ENCODE data around the gene LRRC34. TPM values are rescaled to one million over a fixed set of nuclear protein-coding genes. Genes with fewer than 3 reads are reported as not detected.

The LRRC34 gene
- total and polyA plus RNA-seq, 2 experiments from 2014 or later, result 0.50 to 0.97 TPM

- no peaks in the 10 kb centered on the region for H3K27me3 ChIP-seq
- H4K20me1 ChIP-seq (ENCODE audit: insufficient read depth, poor library complexity, severe bottlenecking), result no peaks in the 10 kb centered on the region
- H3K9me2 ChIP-seq (replicated peaks; ENCODE audit: insufficient read depth), result no peaks in the 10 kb centered on the region
- H3K27ac ChIP-seq, result no peak overlapping the region
- no peak for DNase-seq (ENCODE audit: low spot score)
- H3K36me3 ChIP-seq (replicated peaks; ENCODE audit: insufficient read depth, low read depth), result no peaks in the 10 kb centered on the region
- WGBS (ENCODE audit: low lambda C conversion rate, missing lambda C conversion rate), result 61% methylated on average over 2 of the region's 2 CpGs
- TF ChIP-seq CTCF (IDR thresholded peaks at IDR 0.05; ENCODE audit: poor library complexity) (no peak), EZH2 (IDR thresholded peaks at IDR 0.05; ENCODE audit: borderline replicate concordance) (no peak), EZH2phosphoT487 (IDR thresholded peaks at IDR 0.05; ENCODE audit: low read depth, severe bottlenecking, unreplicated experiment) (no peak)
- no peak overlapping the region for H3K4me3 ChIP-seq
- H2AFZ ChIP-seq, result no peak overlapping the region
- no peak overlapping the region for H3K4me2 ChIP-seq
- no peaks in the 10 kb centered on the region for H3K79me2 ChIP-seq
- H3K9me3 ChIP-seq (ENCODE audit: low read depth), result no peaks in the 10 kb centered on the region
- peaks cover 7% of the 10 kb centered on the region for H3K4me1 ChIP-seq (ENCODE audit: insufficient read depth)
These were observed 3.4 kb downstream of the LRRC34 start for GRCh38 chr3:169809230-169809795.

GRCh38 chr3:169804681-169805080 is 8.0 kb downstream of the LRRC34 start:
- Histone ChIP-seq H3K27me3 (no peaks in the 10 kb centered on the region), H3K9me2 (replicated peaks; ENCODE audit: insufficient read depth) (no peaks in the 10 kb centered on the region), H3K79me2 (no peaks in the 10 kb centered on the region), H3K4me1 (ENCODE audit: insufficient read depth) (no peaks in the 10 kb centered on the region), H3K27ac (no peak overlapping the region), H3K36me3 (replicated peaks; ENCODE audit: insufficient read depth, low read depth) (no peaks in the 10 kb centered on the region), H3K9me3 (ENCODE audit: low read depth) (no peaks in the 10 kb centered on the region), H3K4me2 (no peak overlapping the region), H2AFZ (no peak overlapping the region), H3K4me3 (no peak overlapping the region), H4K20me1 (ENCODE audit: insufficient read depth, poor library complexity, severe bottlenecking) (no peaks in the 10 kb centered on the region)
- TF ChIP-seq CTCF (IDR thresholded peaks at IDR 0.05; ENCODE audit: poor library complexity), result no peak
- no peak for TF ChIP-seq EZH2phosphoT487 (IDR thresholded peaks at IDR 0.05; ENCODE audit: low read depth, severe bottlenecking, unreplicated experiment)
- no peak for TF ChIP-seq EZH2 (IDR thresholded peaks at IDR 0.05; ENCODE audit: borderline replicate concordance)
- 94% methylated on average over 3 of the region's 3 CpGs for WGBS (ENCODE audit: low lambda C conversion rate, missing lambda C conversion rate)
- DNase-seq (ENCODE audit: low spot score), result no peak

GRCh38 chr3:169792359-169792758 is 20.3 kb downstream of the LRRC34 start:
- Histone ChIP-seq H3K36me3 (replicated peaks; ENCODE audit: insufficient read depth, low read depth) (no peaks in the 10 kb centered on the region), H4K20me1 (ENCODE audit: insufficient read depth, poor library complexity, severe bottlenecking) (no peaks in the 10 kb centered on the region), H3K4me3 (no peak overlapping the region), H3K79me2 (no peaks in the 10 kb centered on the region), H3K9me2 (replicated peaks; ENCODE audit: insufficient read depth) (no peaks in the 10 kb centered on the region), H3K4me2 (no peak overlapping the region), H3K4me1 (ENCODE audit: insufficient read depth) (no peaks in the 10 kb centered on the region), H3K27ac (no peak overlapping the region), H2AFZ (no peak overlapping the region), H3K9me3 (ENCODE audit: low read depth) (no peaks in the 10 kb centered on the region), H3K27me3 (no peaks in the 10 kb centered on the region)
- WGBS (ENCODE audit: low lambda C conversion rate, missing lambda C conversion rate), result 100% methylated on average over 1 of the region's 1 CpG
- DNase-seq (ENCODE audit: low spot score), result no peak
- no peak for TF ChIP-seq CTCF (IDR thresholded peaks at IDR 0.05; ENCODE audit: poor library complexity)
- TF ChIP-seq EZH2phosphoT487 (IDR thresholded peaks at IDR 0.05; ENCODE audit: low read depth, severe bottlenecking, unreplicated experiment), result no peak
- no peak for TF ChIP-seq EZH2 (IDR thresholded peaks at IDR 0.05; ENCODE audit: borderline replicate concordance)
